Left hindlimb (tissue), 1 donor: ENCODE data around the gene ZNF76.
A peak's percentile ranks its signal among the peaks of the same experiment; 100 is the strongest.

Experiments used
- DNase-seq: peaks from one replicate; pipeline ENCODE4 v3.0.0-alpha.2; 2018

ZNF76 gene

DNA sequence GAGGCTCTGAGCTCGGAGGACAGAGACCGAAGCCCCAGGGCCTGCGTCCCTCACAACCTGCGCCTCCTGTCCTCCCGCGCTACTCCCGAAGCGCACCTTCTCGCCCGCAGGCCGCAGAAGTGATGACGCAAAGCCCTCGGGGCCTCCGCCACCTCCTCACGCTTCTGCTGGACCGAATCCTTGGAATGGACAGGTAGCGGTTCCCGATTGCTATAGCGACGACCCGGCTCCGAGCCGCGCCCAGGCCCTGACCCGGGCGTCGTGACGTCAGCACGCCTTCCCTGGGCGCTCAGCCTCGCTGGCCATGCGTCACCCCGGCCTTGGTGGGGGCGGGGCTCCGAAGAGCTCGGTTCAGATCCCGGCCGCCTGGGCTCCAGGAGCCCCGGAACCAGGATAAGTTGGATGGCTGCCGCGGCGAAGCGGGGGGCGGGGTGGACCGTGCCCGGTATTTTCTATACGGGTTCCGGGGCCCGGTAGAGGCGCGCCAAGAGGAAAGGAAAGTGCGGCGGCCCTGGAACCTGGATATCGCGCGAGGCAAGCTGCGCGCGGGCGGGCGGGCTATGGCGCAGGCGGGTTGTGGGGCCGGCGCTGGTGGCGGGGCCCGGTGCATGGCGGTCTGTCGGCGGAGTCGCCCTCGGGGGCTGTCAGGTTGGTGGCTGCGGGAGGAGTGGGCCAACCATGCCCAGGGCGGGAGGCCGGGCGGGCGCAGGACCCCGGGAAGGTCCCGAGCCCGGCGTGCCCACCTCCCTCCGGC lies at the start of gene ZNF76:
Gene ZNF76, plus strand, starts transcription at position 542 of the 754 bp plus-strand sequence. CDS start 21,417 bp downstream, outside the sequence.
- peak; percentile 98 for DNase-seq

DNA sequence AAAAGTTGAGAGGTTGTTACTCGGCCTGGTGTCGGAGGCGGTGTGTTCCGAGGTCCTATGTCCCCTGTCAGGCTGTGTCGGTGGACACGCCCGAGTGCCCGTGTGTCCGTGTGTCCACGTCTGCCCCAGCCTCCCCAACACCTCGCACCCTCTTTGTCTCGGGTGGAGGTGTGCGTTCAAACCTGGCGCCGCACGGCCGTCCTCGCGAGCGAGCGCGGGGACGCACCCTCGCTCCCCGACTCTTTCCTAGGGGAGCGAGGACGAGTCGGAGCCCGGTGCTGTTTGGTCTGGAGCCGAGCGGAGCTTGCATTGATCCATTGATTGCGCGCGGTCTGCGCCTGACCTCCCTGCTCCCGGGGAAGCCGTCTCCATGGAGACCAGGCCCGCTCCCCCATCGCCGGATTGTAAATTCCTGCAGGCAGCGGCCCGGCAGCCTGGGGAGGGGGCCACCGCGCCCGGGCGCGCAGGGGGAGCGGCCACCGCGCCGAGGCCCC lies 46.2 kb upstream of the ZNF76 start:
- DNase-seq: no peak

DNA sequence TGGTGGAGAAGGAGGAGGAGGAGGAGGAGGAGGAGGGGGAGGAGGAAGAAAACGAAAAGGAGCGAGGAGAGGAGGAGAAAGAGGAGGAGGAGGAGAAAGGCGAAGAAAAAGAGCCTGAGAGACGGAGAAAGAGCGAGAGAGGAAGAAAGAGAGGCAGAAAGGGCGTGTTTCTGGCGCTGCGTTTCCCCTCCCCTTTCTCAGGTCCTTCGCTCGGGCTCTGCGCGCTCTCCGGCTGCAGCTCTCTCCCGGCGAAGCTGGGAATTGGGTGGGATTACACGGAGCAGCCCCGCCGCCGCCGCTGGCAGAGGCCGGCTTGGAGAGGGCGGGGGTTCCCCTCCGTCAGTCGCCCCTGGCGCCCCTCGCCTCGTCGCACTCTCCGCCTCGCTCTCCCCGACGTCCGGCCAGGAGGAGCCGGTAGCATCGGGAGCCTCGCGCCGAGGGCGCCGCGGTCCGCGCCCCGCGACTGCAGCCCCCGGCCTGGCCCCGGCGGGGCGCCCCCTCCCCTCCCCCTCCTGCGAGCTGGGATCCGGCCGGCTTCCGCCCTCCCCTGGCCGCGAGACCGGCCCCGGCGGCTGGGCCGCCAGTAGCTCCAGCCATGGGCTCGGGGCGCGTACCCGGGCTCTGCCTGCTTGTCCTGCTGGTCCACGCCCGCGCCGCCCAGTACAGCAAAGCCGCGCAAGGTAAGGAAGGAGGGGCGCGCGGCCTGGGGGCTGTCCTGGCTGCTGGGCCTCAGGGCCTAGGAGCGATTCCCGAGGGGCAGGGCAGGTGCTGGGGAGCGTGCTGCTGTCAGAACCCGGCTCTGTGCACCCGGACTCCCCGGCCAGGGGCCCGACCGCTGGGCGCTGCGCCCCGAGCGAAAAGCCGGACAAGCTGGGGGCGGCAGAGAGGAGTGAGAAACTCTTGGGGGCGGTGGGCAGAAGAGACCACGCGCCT lies 45.4 kb upstream of the ZNF76 start, which contains the start of gene SCUBE3:
Gene SCUBE3, plus strand, starts transcription at position 133 of the 933 bp plus-strand sequence. Its CDS starts 463 bp downstream, at position 596.
- DNase-seq: peak; percentile 75

DNA sequence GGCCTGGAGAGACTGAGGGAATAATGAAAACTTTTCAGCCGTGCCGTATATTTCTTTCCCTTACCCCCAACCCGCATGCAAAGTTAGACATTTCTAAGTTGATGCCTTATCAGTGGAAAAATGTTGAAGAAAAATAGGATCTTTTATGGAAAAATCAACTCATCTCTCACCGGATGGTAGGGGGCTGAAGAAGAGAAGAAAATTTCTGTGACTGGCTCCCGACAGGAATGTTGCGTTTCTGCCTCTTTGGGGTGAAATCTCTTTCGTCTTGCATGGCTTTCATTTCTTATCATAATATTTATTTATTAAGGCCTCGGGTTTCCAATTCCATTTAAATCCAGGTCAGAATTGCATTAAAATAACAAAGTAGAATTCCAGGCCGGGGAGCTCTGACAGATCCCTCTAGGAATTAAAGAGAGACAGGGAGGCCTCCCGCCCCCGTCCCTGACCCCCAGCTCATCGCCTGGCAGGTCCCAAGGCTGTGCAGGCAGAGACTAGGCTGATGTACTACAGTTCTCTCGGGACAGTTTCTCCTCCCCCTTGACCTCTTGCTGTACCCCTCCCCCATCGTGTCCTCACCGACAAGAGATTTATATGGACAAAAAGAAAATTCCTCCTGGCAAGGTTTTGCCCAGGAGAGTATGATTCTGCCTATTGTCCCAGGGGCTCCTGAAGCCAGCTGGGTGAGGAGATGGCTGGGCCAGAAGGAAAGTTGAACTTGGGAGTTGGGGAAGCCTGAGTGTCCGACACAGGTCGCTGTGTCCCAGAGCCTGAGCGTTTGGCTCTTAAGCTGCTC lies 44.5 kb upstream of the ZNF76 start:
- no peak for DNase-seq

DNA sequence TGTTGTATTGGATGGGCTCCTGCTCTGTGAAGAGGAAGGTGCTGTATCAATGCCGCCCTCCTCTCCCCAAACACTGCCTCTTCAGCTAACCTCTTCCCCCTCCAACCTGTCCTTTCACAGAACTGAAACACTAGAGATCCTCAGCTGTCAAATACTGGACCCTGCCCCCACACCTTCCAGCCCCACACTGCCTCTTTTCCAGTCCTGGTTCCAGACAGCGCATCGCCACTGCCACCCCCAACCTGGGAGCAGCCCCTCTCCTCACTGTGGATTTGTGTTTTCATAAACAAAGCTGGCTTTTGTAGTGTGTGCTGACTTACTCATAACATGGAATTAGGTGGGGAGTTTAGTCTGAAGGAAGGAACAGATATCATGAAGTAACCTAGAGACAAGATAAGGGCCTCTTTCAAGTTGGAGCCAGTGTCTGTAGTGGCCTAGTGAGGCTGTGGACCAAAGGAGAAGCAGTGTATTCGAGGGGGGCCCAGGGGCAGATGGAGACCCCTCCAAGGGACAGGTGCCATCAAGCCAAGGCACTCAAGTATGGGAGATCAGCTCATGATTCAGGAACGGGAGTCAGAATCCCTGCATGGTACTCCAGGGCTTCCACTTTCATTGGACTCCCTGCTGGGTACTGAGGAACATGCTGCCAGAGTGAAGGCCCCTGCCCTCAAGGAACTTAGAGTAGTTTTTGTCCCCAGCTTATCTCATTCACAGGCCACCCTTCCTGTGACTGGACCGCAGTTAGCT lies 43.7 kb upstream of the ZNF76 start:
- no peak for DNase-seq

DNA sequence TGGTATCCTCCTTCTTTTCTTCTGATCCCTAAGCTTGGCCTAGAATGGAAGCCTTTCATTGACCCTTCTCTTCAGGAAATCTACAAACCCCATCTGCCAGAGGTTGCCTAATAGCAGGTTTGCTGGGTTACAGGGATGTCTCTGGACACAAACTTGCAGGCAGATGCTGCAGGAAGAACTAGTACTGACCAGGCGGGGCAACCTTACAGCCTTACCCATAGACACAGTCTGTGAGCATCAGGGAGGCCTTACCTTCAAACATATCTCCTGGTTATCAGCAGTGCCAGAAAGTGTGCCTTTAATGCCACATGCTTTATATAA lies 43.2 kb upstream of the ZNF76 start:
- DNase-seq: no peak

DNA sequence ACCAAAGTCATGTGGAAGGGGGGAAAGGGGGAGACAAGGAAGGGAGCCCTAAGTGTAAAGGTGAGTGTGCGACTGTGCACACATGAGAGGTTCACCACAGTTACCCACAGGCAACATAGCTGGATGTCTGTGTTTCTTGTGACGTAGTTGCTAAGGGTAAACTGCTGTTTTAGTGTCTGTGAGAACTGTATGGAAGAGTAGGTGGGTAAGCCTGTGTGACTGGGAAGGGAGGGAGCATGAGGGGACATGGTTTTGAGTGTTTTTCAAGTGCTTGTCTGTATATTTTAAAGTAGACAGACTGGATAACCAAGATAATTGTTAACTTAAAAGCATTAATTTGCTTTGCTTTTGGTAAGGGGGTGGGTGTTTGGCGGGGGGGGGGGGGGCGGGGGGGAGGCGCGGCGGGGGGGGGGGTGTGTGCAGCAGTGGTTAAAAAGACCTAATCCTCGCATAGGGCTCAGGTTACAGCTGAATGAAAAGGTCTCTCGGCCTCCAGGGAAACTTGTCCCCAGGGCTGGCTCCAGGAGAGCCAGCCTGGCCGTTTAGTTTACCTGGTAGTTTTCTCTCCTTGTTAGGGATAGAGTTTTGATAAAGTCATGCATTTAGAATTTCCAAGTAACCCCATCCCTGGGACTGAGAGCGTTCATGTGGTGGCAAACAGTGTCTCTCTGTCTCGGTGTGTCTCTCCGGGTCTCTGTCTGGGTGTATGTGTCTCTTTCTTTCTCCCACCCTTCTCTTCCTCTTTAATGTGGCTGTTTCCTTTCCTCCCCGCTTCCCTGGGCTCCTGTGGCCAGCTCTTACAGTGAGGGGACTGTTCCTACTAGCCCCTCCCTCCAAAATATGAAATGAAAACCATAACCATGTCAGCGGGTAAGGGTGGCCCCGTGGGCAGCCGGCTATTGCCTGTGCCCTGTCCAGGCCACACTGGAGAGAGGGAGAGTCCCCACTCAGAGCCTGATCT lies 42.4 kb upstream of the ZNF76 start:
- DNase-seq: no peak

DNA sequence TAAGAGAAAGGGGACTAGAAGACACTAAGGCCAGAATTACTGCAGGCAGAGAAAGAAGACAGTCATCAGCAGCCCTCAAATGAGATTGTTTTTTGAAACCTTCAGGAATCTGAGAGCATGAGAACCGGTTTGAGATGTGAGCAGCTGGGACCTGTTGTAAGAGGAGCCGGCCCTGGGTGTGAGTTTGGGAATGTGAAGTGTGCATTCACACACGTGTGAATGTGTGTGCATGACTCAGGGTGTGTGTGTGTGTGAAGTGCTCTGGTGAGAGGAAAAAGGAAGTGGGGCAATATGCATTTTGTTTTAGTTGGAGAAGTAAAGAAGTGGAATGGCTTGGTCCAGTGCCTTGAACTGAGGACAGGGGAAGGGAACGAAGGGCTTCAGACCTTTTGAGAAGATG lies 41.5 kb upstream of the ZNF76 start:
- DNase-seq: no peak

DNA sequence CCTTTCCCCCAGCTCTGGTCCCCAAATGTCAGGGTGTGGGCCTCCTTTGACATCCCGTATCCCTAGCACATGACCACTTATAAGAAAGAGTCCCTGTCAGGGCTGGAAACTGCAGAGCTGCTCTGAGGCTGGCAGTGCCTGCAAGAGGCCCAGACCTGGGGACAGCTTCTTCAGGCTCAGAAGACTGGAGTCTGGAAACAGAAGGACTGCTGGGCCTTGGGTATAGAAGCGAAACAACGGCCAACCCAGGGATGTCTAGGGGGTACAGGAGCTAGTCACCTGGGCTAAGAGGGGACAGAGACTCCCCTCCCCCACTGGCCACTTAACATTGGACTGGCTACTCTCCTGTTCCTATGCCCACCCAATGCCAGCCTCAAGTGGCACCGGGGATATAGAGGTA lies 41.1 kb upstream of the ZNF76 start:
- no peak for DNase-seq

DNA sequence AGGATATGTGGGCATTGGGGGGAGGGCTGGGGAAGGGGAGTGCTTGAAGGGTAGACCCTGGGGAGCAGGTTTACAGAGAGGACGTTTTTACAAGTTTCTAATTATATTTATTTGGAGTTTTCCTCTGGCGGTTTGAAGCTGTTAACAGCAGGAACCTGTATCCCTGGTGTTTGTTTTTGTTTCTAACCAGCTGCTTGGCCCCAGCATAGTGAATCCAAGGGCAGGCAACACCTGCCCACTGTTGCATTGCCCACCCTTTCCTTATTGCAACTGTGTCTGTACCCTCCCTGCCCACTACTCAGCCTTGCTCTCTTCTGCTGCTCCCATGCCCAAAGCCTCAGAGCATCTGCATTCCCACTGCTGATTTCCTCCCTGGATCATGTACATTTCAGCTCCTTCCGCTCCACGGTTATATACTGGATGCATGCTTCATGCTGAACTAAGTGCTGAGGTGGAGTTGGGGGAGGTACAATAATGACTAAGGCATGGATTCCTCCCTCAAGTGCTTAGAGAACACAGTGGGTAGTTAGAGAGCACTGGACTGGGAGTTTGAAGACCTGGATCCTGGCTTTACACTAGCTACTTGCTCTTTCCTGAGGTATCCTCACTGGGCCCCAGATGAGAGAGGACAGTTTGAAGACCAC lies 39.7 kb upstream of the ZNF76 start:
- no peak for DNase-seq

DNA sequence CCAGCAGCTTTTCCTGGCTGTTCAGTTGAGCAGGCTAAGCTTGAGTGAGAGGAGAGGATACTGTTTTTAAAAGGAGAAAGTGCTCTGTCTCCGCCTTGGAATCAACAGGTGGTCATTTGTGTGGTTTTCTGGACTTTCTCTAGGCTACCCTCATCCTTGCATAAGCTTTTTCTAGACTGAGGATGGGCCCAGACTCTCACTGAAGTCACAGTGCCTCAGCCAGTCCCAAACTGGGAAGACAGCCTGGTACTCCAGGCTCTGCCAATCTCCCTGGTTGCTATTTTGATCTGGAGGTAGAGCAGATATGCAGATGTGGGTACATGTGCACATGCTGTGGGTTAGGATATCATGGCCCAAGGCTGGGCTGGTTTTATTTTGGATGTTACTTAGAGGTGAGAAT lies 38.8 kb upstream of the ZNF76 start:
- no peak for DNase-seq

DNA sequence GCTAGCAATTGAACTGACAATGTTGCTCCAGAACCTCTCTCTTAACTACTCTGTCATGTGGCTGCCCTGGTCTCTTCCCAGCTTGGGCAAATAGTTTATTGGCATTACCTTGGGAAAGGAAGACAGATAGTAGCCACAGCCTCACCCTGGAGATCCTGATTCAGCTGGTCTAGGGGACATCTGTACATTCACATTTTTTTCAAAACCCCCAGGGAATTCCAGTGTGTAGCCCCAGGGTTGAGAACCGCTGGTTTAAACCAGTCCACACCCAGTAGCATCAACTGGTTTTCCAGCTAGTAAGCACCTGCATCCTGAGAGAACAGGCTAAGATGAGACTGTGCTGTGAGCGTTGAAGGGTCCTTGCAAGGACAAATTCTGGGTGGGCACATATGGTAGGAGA lies 36.1 kb upstream of the ZNF76 start:
- no peak for DNase-seq

DNA sequence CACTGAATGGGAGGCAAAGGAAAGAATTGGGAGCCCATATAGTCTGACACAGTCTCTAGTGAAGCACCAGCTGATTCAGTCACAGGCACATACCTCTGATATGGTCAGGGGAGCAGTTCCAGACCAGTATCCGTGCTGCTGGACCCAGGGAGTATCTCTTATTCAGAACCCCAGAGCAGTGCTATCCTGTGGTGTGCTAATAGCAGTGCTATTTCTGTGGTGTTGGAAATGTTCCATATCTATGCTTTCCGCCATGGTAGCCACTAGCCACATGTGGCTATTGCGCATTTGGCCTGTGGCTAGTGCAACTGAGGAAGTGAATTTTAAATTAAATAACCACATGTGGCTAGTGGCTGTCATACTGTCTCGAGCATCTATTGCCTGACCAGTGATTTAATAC lies 34.8 kb upstream of the ZNF76 start:
- DNase-seq: no peak

DNA sequence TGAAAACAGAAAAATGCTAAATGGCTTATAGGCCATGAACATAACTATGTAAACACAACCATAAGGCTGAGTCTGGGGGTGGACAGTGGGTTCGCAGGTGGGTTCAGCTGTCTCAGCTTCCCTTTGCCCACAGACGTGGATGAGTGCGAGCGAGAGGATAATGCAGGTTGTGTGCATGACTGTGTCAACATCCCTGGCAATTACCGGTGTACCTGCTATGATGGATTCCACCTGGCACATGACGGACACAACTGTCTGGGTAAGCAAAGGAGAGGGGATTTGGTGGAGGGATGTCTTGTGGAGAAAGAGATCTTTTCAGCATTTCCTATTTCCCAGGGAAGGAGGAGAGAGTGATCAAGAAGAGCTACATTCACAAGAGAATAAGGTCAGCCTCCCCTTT lies 31.1 kb upstream of the ZNF76 start:
- no peak for DNase-seq

DNA sequence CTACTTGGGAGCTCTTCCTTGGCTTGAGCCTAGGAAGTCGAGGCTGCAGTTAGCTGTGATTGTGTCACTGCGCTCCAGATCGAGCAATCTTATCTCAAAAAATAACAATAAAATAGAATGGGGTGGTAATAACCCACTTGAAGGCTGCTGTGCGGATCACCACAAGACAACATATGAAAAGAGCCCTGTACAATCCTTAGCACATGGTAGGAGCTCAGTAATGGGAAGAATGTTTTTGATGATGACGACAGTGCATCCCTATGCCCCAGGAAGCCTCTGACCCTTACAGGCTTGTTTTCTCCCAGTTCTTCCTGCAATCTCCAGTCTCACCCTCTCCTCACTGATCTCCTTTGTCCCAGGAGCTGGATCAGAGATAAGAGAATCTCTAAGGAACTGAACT lies 30.2 kb upstream of the ZNF76 start:
- no peak for DNase-seq

DNA sequence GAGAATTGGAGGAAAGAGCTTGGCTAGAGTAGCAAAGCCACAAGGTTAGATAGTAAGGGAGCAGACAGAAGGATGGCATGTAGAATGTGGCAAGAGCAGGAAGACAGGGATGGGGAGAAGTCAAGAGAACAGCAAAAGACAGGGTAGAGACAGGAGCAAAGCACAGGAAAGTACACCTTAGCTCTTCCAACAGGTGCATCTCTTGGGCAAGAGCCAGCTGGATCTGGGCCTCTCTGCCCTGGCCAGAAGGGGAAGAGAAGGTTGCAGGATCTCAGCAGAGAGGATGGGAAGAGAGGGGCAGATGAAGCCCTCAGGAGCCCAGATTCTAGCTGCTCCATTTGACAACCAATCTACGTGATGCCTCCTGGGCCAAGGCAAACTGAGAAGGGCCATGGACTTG lies 29.0 kb upstream of the ZNF76 start:
- DNase-seq: no peak

DNA sequence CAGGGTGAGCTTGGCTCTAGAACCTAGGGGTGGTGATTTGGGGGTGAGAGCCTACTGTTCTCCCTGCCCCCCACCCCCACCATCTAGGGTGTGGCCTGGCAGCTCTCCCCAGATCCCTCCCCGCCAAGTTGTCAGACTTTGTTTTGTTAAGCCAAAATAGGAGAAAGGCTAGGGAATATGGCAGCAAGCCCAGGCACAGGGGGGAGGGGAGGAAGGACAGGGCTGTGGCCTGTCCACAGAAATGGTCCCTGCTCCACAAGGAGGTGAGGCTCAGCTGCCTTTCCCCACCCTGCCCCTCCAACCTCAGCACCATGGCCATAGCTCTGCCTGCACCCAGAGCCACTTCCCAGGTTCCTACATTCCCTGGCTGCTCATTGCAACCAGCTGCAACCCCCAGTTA lies 28.6 kb upstream of the ZNF76 start:
- no peak for DNase-seq

DNA sequence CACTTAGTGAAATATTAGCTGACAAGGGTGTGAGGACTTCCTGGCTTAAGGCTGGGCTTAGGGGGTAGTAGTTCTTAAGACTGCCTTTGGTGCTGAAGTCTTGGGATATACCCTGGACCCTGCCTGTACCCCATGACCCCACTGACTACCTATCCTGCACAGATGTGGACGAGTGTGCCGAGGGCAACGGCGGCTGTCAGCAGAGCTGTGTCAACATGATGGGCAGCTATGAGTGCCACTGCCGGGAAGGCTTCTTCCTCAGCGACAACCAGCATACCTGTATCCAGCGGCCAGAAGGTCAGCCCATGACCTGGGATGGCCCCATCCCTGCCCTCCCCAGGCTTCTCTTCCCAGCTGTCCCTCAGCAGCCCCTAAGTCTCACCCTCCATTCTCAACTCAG lies 28.0 kb upstream of the ZNF76 start:
- no peak for DNase-seq

DNA sequence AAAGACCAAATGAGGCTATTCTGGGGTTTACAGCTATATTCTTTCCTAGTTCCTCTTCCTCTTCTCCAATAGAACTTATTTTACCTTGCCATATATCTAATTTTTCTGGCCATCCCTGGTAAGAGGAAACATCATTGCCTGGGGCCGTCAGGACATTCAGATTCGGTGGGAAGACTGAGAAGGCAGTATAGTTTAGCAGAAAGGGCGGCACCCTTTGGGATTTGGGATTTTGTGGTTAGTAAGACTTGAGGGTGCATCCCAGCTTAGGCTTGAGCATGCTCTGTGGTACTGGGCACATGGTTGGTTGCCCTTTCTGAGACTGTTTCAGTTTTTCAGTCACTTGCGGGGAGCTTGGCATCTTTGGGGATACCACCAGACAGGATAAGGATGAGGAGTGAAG lies 24.6 kb upstream of the ZNF76 start:
- no peak for DNase-seq

DNA sequence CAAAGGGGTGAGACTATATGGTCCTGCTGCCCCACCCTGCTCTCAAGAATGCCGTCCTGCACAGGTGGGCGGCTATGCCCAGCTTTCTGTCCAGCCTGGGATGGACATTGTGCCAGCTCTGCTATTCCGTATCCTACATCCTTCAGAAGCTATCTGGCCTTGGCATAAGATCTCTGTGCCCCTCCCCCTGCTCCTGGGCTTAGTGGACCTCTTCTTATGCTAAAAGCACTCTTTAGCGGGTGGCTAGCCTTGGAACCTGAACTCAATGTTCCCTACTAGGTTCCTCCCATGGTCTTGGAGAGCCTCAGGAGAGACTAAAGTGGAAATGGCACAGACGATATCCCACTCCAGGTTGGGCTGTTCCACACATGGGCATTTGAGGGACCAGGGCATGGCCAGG lies 23.3 kb upstream of the ZNF76 start:
- no peak for DNase-seq

DNA sequence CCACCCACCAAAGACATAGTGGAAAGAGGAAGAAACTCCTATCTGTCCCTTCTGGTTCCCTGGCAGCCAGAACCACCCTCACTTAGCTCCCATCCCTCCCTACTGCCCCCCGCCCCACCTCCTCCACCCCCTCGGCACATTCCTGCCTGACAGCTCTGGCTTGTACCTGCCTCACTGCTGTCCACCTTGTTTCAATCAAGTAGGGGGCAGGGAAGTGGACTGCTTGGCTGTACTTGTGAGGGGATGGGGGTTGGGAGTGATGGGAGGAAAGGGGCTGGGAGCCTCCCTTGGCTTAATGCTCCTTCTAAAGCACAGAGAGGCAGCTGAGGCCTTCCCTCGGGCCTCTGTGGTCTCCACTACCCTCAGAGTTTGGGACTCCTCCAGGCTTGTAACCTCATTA lies 22.1 kb upstream of the ZNF76 start:
- DNase-seq: no peak
